ENCODE results near the gene ZNF764. TPM values are rescaled to one million over a fixed set of nuclear protein-coding genes. Genes with fewer than 3 reads are reported as not detected.
"Not testable (repeated sequence)": the region's sequence is repeated elsewhere in the genome, so short reads cannot be mapped to it uniquely, and the experiment has no call there.

Gene ZNF764
- total RNA-seq, 1 donor from 2014 or later = 3.2 TPM

- DNase-seq (ENCODE audit: low read depth in 2 of 2) = no peak
Observed at GRCh38 chr16:30548416-30549253, 9.5 kb downstream of the ZNF764 start.

GRCh38 chr16:30546115-30546514, 12.1 kb downstream of the ZNF764 start:
- DNase-seq (ENCODE audit: low read depth in 2 of 2) = no peak

- no peak for DNase-seq (ENCODE audit: low read depth in 2 of 2)
Observed at GRCh38 chr16:30543067-30543466, 15.1 kb downstream of the ZNF764 start.

GRCh38 chr16:30541502-30542329, 16.5 kb downstream of the ZNF764 start:
- DNase-seq (ENCODE audit: low read depth in 2 of 2) = peak in 1 of 2 donors; percentile 59

GRCh38 chr16:30540916-30541464, 17.2 kb downstream of the ZNF764 start:
- not testable (repeated sequence) for DNase-seq (ENCODE audit: low read depth in 2 of 2)

- DNase-seq (ENCODE audit: low read depth in 2 of 2) = not testable (repeated sequence)
Observed at GRCh38 chr16:30539986-30540526, 18.1 kb downstream of the ZNF764 start.

- DNase-seq (ENCODE audit: low read depth in 2 of 2) = no peak
Observed at GRCh38 chr16:30539000-30539964, 18.9 kb downstream of the ZNF764 start.

GRCh38 chr16:30536391-30537024, 21.7 kb downstream of the ZNF764 start:
- not testable (repeated sequence) for DNase-seq (ENCODE audit: low read depth in 2 of 2)

- DNase-seq (ENCODE audit: low read depth in 2 of 2) = peak; percentile 59 to 82
Observed at GRCh38 chr16:30535777-30536190, 22.4 kb downstream of the ZNF764 start.

- DNase-seq (ENCODE audit: low read depth in 2 of 2) = peak in 1 of 2 donors; percentile 41
Observed at GRCh38 chr16:30535106-30535776, 22.9 kb downstream of the ZNF764 start.

GRCh38 chr16:30534368-30535105, 23.6 kb downstream of the ZNF764 start, which contains the start of gene ZNF747:
TSS of gene ZNF747 (minus strand) at chr16:30534858. CDS start at chr16:30534679, 179 bp downstream.
- peak; percentile 83 to 90 for DNase-seq (ENCODE audit: low read depth in 2 of 2)

- DNase-seq (ENCODE audit: low read depth in 2 of 2) = no peak
Observed at GRCh38 chr16:30533748-30534367, 24.3 kb downstream of the ZNF764 start.

GRCh38 chr16:30533146-30533522, 25.0 kb downstream of the ZNF764 start:
- DNase-seq (ENCODE audit: low read depth in 2 of 2) = peak in 1 of 2 donors; percentile 10

- DNase-seq (ENCODE audit: low read depth in 2 of 2) = no peak
Observed at GRCh38 chr16:30532285-30533145, 25.7 kb downstream of the ZNF764 start.

GRCh38 chr16:30530163-30531037, 27.8 kb downstream of the ZNF764 start:
- DNase-seq (ENCODE audit: low read depth in 2 of 2) = no peak

GRCh38 chr16:30528799-30529457, 29.2 kb downstream of the ZNF764 start:
- no peak for DNase-seq (ENCODE audit: low read depth in 2 of 2)
